GM19455 (cell line): ENCODE results near the gene SIPA1.

ENCODE experiments used
- ATAC-seq: cut with Tn5 transposase; IDR thresholded peaks from one replicate; pipeline ENCODE4 v1.9.1; 2021; ENCODE audit not compliant: unreplicated experiment

Gene SIPA1

DNA sequence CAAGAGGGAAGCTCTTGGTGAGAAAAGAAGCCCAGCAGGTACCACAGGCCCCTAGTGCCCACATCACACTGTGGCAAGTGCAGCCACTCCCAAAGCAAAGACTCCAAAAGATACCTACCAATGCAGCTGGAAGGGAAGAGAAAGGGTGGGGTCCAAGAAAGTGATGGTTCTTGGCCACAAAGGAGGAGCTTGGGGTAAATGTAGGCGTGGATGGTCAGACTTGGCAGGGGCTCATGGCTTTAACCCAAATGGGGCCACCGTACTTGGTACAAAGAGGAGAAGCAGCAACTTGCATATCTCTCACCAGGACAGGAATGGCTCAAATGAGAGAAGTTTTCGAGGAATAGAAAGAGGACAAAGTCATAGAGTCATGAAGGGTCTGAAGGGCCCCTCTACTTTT is 28.7 kb upstream of the SIPA1 start:
- no peak for ATAC-seq

DNA sequence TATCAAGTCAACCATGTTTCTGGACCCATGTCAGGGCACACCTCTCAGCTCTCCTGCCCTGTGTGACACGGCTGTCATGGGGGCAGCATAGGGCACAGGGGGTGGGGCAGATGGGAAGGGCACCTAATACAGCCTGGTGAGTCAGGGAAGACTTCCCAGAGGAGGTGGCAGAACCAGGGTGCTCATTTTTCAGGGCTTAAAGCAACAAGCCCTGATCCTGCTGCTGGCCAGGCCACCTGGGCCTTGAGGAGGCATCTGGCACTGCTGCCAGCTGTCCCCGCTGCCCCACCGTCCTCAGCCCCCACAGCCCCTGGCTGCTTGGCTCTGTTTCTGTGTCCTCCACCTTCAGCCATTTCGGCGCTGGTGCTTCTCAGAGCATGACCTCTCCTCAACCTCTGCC is 28.2 kb upstream of the SIPA1 start:
- ATAC-seq = no peak

DNA sequence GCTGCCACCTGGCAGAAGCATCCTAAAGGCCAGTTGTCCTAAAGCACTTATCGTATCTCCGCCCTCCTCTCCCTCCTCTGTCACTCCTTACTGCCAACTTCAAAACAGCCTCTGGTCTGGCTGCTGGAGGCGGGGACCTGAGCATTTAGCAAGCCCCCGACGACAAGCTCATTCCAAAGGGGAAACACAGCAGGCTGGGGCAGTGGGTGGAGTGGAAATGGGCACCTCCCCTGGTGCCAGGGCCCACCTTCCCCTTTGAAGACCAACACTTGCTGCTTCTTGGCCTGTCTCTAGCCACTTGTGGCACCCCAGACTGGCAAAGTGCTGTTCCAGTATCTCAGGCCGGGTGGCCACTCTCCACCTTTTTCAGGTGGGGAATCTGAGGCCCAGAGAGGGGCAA is 27.5 kb upstream of the SIPA1 start:
- no peak for ATAC-seq

DNA sequence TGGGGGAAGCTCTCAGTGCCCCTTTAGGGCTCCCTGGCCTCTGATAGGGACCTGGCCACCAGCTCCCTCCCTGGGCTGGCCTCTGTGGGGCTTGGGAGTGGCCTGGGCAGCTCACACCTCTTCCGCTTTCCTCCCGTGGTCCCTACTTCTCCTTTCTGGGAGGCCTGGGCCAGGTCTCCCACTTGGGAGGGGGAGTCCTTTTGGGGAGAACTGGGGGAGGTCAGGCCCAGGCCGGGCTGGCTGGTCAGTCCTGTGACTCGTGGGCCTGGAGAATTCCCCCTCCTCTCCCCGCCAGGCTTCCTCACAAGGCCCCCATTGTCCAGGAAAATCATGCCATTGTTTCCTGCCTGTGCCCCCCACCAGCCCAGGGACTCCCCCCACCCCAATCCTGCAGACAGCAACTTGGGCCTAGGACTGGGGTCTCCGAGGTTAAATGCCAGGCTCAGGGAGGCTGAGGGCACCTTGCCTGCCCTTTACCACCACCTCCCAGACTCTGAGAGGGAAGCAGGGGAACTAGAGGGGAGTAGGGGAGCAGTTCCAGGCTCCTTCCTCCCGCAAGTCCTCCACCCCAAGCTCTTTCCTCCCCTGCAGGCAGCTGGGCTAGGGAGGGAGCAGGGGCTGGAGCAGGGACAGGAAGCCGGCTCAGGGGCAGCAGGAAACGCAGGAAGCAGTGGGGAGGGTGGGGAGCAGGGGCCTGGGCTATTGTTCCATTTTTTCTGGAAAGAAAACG is 26.7 kb upstream of the SIPA1 start:
- ATAC-seq = no peak

DNA sequence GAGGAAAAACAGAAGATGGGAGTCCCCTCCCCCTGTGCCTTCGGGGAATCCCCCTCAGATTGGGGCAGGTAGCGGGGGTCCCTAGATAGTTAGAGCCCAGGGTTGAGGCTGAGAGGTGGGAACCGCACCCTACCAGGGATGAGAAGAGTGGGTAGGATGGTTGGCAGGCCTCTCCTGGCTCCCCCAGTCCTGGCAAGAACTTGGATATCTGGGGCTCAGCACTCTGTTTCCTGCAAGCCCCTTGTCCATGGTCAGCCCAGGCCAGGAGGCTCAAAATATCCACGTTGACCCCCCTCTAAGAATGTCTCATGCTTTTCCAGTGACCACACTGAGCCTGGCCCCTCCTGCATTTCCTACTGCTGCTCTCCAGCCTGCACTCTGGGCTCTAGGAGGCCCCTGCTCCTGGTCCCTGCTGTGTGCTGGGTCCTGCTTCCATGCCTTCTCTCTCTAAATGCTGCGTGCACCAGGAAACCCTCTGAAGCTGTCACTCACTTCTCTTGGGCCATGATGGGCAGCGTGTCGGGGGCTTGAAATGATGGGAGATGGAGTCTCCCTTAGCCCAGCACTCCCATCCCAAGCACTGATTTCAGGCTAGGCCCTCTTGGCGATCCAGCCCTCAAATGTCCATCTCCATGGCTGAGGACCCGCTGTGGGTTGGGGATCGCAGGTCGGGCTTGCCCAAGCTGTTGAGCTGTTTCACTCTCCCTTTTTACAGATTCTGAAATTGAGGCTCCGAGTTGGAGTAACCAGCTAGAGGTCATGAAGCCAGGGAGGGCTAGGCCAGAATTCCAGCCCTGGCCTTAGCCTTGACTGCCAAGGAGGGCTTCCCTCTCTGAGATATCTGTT is 25.9 kb upstream of the SIPA1 start:
- no peak for ATAC-seq

DNA sequence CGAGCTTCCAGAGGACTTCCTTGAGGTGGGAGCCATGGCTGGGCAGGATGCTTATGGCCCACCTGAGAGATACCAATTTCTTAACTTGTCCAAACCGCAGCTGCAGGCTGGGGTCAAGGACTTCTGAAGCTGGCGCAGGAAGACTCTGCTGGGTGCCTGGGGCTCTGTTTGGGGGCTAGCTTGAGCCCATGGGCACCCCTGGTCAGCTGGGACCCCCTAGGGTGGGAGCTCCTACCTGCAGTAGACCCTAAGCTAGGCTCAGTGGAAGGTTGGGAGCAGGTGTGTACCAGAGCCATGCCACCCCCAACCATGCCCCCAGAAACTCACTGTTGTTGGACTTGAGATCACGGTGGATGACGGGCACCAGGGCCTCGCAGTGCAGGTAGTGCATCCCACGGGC is 25.2 kb upstream of the SIPA1 start:
- no peak for ATAC-seq

DNA sequence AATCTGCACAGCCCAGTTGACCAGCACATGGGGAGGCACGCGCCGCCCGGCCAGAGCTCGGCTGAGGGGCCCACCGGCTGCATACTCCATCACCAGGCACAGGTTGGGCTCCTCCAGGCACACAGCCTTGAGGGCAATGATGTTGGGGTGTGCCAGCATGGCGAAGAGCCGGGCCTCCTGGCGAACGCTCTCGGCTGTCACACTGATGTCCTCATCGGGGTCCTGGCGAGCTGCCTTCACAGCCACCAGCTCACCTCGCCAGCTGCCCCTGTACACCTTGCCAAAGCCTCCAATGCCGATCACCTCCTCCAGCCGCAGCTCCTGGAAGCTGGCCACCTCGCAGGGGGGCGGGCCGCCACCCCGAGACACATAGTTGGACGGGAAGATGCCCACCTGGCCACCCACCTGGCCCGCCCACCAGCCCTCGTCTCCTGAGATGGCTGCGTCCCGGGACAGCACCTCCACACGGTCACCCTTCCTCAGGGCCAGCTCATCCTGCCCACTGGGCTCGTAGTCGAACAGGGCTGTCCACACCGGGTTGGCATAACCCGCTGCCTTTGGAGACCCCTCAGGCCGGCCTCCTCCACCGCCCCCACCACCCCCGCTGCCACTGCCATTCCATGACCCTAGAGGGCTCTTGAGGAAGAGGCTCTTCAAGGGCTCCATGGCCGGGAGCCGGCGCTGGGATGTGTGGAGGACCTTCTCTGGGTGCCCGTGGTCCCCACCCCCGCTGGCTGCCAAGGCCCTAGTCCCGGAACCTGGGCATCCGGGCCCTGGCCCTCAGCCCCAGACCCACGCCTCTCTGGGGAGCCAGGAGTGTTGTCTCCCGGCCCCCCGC is 24.6 kb upstream of the SIPA1 start:
- no peak for ATAC-seq

DNA sequence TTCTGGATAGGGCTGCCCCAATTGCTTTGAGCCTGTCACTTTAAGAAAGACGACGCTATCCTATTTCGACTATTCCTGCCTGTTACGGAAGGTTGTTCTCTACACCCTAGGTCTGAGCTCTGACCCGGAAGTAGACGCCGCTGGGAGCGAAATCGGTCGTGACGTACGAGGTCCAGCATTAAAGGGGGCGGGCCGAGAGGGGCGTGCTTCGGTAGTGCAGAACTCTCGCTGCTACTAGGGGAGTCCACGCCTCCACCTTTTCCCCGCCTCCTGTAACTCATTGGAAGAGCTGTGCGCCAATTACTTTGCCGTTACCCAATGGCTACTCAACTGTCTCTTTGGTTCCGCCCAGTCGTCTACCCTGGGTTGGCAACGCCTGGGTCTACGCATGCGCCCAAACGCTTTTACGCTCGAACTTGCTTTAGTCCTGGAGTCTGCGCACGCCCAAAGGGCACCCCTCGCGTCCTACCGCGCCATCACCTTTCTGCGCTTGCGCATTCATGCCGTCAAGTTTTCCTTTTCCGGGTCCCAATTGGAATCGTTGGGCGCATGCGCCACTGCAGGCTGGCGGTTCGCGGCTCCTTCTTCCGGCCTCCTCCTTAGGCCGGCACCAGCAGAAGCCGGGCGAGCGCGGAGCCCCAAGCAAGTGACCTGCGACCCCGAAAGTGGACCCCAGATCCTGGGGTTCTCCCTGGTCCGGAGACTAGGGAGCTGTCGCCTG is 22.5 kb upstream of the SIPA1 start, which contains the start of gene PCNX3:
Gene PCNX3 (plus strand): TSS at position 548 of the 721 bp plus-strand sequence. CDS start 536 bp downstream, outside the sequence.
- peak; percentile 75 for ATAC-seq

DNA sequence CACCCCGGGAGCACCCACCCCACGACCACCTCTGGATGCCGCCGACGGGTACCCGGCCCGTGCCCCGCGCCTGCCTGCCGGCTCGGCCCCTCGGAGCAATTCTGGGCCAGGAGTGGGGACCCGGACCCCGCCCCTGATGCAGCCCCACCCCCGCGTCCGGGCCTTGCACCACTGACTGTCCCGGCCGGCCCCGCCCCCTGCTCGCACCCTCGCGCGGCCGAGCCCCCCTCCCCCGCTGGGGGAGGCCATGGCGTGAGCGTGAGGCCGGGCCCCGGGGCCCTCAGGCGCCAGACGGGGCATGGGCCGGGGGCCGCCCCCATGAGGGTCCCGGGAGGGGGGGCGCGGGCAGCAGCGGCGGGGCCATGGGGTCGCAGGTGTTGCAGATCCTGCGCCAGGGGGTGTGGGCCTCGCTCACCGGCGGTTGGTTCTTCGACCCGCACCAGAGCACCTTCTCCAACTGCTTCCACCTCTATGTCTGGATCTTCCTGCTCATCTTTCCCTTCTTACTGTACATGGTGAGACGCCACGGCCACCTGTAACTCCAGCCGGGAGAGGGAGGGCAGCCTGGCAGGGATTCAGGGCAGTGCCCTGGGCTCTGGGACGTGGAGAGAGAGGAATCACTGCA is 21.8 kb upstream of the SIPA1 start:
- no peak for ATAC-seq

DNA sequence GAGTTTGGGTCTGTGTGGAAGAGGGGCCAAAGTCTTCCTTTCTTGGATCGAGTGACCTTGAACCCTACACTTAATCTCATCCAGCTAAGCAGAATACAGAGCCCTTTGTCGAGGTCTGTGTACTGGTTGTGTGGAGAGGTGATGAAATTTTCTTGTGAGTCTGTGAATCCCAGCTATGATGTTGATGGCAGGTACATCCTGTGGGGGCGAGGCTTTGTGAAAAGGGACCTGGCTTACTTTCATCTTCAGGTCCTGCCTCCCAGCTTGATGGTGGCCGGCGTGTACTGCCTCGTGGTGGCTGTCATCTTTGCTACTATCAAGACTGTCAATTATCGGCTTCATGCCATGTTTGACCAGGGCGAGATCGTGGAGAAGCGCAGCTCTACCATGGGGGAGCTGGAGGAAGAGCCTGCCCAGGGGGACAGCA is 21.3 kb upstream of the SIPA1 start:
- ATAC-seq = no peak

DNA sequence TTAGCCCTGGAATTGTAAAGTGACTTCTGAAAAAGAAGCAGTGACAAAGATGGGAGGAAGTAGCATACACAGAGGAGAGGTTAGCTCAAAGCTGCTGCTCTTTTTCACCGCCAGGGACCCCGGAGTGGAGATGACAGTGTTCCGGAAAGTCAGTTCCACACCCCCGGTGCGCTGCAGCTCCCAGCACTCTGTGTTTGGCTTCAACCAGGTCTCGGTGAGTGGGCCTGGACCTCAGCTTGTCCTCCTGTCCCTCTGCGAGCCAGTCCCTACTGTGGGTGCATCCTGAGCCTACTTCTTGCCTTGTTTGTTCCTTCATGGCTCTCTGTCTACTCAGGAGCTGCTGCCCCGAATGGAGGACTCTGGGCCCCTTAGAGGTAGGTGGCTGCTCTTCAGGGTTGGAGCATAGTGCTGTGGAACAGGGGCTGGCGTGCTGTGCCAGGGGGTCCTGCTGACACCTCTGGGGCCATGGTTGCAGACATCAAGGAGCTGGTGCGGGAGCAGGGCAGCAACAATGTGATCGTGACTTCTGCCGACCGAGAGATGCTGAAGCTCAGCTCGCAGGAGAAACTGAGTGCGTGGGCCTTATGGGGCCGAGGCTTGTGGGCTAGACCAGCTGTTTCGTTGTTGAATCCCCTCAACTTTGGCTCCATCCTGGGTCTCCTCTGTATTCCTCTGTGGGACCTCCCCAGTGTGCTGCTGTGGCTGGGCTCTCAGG is 20.6 kb upstream of the SIPA1 start:
- ATAC-seq = no peak

DNA sequence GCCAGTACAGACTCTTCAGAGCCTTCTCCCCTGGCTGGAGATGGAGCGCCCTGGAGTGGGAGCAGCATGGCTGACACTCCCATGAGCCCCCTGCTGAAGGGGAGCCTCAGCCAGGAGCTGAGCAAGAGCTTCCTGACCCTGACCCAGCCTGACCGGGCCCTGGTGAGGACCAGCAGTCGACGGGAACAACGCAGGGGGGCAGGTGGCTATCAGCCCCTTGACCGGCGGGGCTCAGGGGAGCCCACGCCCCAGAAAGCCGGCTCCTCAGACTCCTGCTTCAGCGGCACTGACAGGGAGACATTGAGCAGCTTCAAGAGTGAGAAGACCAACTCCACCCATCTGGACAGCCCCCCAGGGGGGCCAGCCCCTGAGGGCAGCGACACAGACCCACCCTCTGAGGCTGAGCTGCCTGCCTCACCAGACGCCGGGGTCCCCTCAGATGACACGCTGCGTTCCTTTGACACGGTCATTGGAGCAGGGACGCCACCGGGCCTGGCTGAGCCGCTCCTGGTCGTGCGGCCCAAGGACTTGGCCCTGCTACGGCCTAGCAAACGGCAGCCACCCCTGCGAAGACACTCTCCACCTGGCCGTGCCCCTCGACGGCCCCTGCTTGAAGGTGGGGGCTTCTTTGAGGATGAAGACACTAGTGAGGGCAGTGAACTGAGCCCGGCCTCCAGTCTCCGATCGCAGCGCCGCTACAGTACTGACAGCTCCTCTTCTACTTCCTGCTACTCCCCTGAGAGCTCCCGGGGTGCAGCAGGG is 19.7 kb upstream of the SIPA1 start:
- no peak for ATAC-seq

DNA sequence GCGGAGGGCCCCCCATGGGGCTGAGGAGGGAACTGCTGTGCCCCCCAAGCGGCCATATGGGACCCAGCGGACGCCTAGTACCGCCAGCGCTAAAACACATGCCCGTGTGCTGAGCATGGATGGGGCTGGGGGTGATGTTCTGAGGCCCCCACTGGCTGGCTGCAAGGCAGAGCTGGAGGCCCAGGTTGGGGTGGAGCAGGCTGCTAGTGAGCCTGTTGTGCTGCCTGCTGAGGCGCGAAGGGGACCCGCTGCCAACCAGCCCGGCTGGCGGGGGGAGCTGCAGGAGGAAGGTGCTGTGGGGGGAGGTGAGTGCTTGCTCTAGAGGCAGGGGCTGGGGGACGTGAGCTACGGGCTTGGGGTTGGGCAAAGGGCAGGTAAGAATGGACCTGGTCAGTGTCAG is 19.1 kb upstream of the SIPA1 start:
- no peak for ATAC-seq

DNA sequence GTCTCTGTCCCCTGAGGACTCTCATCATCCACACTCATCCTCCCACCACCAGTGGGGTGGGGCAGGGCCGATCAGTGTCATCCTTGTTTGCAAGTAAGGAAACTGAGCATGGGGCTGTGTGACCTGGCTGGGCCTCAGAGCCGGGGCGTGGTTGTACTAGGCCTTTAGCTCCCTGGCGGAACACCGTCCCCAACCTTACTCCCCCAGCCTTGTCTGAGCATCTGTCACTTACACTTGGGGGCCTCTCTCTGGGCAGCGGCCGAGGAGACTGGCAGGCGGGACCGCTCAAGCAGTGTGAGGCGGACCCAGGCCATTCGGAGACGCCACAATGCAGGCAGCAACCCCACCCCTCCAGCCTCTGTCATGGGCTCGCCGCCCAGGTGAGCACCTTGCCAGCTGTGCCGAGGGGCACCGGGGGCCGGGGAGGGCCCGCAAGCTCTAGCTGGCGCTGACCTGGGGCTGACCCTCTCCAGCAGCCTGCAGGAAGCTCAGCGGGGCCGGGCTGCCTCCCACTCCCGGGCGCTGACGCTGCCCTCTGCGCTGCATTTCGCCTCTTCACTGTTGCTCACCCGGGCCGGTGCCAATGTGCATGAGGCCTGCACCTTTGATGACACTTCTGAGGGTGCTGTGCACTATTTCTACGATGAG is 18.5 kb upstream of the SIPA1 start:
- no peak for ATAC-seq

DNA sequence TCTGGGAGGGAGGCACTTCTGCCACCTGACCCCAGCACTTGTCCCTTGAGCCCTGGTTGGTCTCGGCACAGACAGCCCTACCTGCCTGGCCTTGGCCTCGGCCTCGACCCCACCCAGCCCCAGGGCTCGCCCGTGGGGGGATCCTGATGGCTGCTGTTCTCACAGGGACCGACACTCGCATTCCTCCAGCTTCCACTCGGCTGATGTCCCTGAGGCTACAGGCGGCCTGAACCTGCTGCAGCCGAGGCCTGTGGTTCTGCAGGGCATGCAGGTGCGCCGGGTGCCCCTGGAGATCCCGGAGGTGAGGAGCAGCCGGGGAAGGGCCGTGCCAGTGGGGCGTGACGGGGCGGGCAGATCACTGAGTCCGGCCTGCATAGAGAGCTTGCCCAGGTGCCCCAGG is 17.2 kb upstream of the SIPA1 start:
- ATAC-seq = no peak

DNA sequence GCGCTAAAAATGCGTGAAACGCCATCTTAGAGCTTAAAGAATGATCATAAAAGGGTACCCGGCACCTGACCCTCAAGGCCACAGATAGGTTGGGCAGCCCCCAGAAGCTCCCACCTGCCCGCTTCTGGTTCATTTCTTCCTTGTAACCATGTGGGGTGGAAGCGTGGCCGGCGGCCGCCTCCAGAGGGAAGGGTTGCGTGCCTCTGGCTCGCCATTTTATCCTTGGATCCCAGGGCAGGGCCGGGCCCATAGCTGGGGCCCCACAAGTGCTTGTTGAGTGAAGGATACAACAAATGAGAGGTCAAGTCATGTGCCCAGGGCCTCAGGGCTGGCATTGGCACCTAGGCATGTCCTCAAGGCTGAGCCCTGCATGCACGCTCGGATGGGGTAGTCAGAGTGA is 16.4 kb upstream of the SIPA1 start:
- ATAC-seq = no peak

DNA sequence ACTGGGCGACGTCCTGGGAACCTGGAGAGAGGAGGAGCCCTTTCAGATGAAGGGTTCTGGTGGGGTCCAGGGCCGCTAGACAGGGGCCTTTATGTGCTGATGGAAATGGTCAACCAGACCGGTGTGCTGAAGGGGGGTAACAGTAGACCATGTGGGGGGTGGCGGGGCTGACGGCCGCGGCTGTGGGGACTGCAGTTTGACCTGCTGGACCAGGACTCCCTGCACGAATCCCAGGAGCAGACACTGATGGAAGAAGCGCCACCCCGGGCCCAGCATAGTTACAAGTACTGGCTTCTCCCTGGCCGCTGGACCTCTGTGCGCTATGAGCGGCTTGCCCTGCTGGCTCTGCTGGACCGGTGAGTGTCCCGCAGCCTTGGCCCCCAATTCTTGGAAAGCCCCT is 15.9 kb upstream of the SIPA1 start:
- ATAC-seq = no peak

DNA sequence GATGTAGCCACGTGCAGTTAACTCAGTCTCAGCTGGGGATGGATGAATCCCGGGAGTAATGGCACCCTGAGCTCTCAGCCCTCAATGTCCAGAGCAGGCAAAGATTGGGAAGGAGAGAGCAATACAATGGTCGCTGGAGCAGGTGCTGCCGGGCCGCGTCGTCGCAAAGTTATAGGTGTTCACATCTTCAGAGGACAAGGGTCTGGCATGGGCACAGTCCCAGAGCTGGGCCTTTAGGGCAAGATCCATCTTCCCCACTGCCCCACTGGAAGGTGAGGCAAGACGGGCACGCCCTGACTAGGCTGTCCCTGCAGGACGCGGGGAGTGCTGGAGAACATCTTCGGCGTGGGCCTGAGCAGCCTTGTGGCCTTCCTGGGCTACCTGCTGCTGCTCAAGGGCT is 14.7 kb upstream of the SIPA1 start:
- ATAC-seq = no peak
